Thymus (tissue), 11 donors: ENCODE measurements around the gene IL1RN. TPM values are rescaled to one million over a fixed set of nuclear protein-coding genes. Genes with fewer than 3 reads are reported as not detected.
A peak's percentile ranks its signal among the peaks of the same experiment; 100 is the strongest.

ENCODE experiments used
- DNase-seq, 9 donors: peaks; one replicate each; pipeline ENCODE4 v3.0.0-alpha.2; 2013; ENCODE audit warnings: low spot score in 9 of 9, low read depth in 6 of 9, missing footprints in 1 of 9
- H3K27ac ChIP-seq, 2 donors: one replicate each; pipeline ENCODE4 v1.5.1; 2013; ENCODE audit warnings: control low read depth in 1 of 2, low read depth in 1 of 2, low read length in 1 of 2, mild to moderate bottlenecking in 1 of 2, moderate library complexity in 1 of 2
- H3K27me3 ChIP-seq, 2 donors: one replicate each; pipeline ENCODE4 v1.5.1; 2013; ENCODE audit warnings: low read length in 1 of 2; ENCODE audit not compliant: control insufficient read depth in 2 of 2, insufficient read depth in 1 of 2
- H3K36me3 ChIP-seq, 2 donors: one replicate each; pipeline ENCODE4 v1.5.1; 2013; ENCODE audit warnings: low read length in 1 of 2, mild to moderate bottlenecking in 1 of 2, moderate library complexity in 1 of 2; ENCODE audit not compliant: control insufficient read depth in 2 of 2, insufficient read depth in 2 of 2
- H3K4me1 ChIP-seq, 2 donors: one replicate each; pipeline ENCODE4 v1.5.1; 2013; ENCODE audit warnings: low read length in 2 of 2; ENCODE audit not compliant: control insufficient read depth in 2 of 2, insufficient read depth in 2 of 2
- H3K4me3 ChIP-seq, 2 donors: one replicate each; pipeline ENCODE4 v1.5.1; 2013; ENCODE audit warnings: low read length in 2 of 2, control low read depth in 1 of 2, mild to moderate bottlenecking in 1 of 2
- H3K9me3 ChIP-seq, 2 donors: one replicate each; pipeline ENCODE4 v1.5.1; 2013; ENCODE audit warnings: low read length in 1 of 2, mild to moderate bottlenecking in 1 of 2; ENCODE audit not compliant: control insufficient read depth in 2 of 2, insufficient read depth in 1 of 2
- WGBS: extraction: QIAGEN DNeasy Blood & Tissue Kit; methylation state at CpG from one replicate; pipeline ENCODE4 v1.1.7; 2013; 5-methylcytosine and 5-hydroxymethylcytosine counted together
- polyA plus RNA-seq: library from polyadenylated mRNA; stranded (reverse); fragments of 200-250 nt; gene quantifications from one replicate; pipeline ENCODE4 v1.2.3, GENCODE V29; 2013
- total RNA-seq: library from RNA; stranded (reverse); fragments of 120-200 nt; gene quantifications from one replicate; pipeline ENCODE4 v1.2.4, GENCODE V29; 2013
- donor health status: healthy.

The IL1RN gene
- total and polyA plus RNA-seq, 2 donors = 2.7 to 16.9 TPM

DNA sequence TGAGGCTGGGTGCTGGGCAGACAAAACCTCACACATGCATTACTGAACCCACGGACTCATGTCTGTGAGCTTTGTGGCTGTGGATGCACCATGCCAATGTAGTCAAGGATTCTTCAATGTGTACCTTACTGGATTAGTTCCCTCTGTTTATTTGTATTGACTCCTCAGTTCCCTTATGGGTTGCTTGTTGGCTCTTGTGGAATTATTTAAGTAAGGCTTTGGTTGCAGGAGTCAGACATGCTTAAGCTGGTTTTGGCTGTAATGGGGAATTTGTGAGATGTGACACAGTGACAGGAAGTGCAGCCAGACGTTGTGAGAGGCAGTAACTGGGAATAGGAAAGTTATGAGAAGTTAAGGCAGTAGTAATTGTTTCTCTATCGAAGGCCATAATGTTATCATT lies 13.6 kb upstream of the IL1RN start:
- Histone ChIP-seq H3K36me3 (no peaks in the 10 kb centered on the region), H3K4me3 (no peak overlapping the region), H3K9me3 (peaks cover 0 to 2% of the 10 kb centered on the region in 2 donors), H3K27me3 (no peaks in the 10 kb centered on the region), H3K4me1 (peaks cover 10 to 19% of the 10 kb centered on the region in 2 donors), H3K27ac (no peak overlapping the region)
- 70% methylated on average over 3 of the region's 3 CpGs for WGBS
- no peak for DNase-seq

DNA sequence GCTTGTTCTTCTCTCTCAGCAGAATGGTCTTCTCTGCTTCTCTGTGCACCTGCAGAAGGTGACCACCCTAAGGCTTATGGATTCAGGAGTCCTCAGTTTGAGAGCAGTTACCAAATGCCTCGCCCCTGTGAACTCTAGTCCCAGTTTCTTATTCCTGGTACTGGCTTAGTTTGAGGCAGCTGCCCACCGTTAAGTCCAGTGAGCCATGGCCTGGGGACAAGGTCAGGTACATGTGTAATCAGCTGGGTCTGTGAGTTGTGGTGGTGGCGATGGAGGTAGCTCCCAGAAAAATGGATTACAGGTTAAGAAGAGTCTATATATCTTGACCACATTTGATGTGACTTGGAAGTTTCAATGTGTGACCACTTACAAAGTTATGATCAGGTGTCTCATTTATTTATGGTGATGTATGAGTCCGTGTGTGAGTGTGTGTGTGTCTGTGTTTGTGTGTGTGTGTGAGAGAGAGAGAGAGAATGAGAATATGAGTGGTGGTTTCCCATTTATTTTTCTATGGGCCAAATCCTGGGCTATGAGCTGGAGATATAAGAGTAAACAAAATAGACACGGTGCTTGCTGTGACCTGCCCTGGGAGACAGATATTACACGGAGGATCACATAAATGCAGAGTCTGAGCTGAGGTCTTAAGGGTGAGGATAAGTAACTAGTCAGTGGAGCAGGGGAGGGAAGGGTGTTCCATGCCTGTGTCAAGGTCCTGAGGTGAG lies 13.0 kb upstream of the IL1RN start:
- no peak overlapping the region for H3K4me3 ChIP-seq
- H3K9me3 ChIP-seq = peaks cover 0 to 2% of the 10 kb centered on the region in 2 donors
- peaks cover 10 to 19% of the 10 kb centered on the region in 2 donors for H3K4me1 ChIP-seq
- no peaks in the 10 kb centered on the region for H3K27me3 ChIP-seq
- no peak overlapping the region for H3K27ac ChIP-seq
- no peak for DNase-seq
- no peaks in the 10 kb centered on the region for H3K36me3 ChIP-seq
- WGBS = 96% methylated on average over 6 of the region's 6 CpGs

- peaks cover 0 to 2% of the 10 kb centered on the region in 2 donors for H3K9me3 ChIP-seq
- no peak overlapping the region for H3K4me3 ChIP-seq
- H3K4me1 ChIP-seq = peaks cover 10 to 19% of the 10 kb centered on the region in 2 donors
- DNase-seq = no peak
- no peak overlapping the region for H3K27ac ChIP-seq
- no peaks in the 10 kb centered on the region for H3K27me3 ChIP-seq
- 98% methylated on average over 4 of the region's 4 CpGs for WGBS
- no peaks in the 10 kb centered on the region for H3K36me3 ChIP-seq
Measured at GRCh38 chr2:113114996-113115395, 12.4 kb upstream of the IL1RN start.

GRCh38 chr2:113116100-113116958 lies 11.1 kb upstream of the IL1RN start:
- H3K4me3 ChIP-seq = no peak overlapping the region
- no peaks in the 10 kb centered on the region for H3K27me3 ChIP-seq
- H3K9me3 ChIP-seq = peaks cover 0 to 2% of the 10 kb centered on the region in 2 donors
- no peak overlapping the region for H3K27ac ChIP-seq
- no peaks in the 10 kb centered on the region for H3K36me3 ChIP-seq
- peak in 1 of 9 donors; percentile 32 for DNase-seq
- WGBS = 27% methylated on average over 10 of the region's 10 CpGs
- peaks cover 10 to 19% of the 10 kb centered on the region in 2 donors for H3K4me1 ChIP-seq

DNA sequence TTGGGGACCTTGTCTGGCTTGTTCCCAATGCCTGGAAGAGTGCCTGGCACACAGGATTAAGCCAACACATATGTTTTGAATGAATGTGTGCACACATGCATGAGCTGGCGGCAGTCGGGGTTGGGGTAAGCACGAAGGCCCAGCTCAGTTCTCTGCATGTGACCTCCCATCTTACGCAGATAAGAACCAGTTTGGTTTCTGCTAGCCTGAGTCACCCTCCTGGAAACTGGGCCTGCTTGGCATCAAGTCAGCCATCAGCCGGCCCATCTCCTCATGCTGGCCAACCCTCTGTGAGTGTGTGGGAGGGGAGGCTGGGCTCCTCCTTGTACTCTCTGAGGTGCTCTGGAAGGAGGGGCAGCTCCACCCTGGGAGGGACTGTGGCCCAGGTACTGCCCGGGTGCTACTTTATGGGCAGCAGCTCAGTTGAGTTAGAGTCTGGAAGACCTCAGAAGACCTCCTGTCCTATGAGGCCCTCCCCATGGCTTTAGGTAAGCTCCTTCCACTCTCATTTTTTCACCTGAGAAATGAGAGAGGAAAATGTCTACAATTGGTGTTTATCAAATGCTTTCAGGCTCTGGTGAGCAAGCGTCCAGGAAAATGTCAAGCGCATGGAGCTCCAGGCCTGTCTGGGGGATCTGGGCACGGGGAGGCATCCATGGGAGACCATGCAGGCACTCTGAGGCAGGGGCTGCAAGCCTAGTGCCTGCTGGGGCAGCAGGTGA lies 9.7 kb upstream of the IL1RN start:
- Histone ChIP-seq H3K4me1 (peaks cover 10 to 19% of the 10 kb centered on the region in 2 donors), H3K27ac (no peak overlapping the region), H3K27me3 (no peaks in the 10 kb centered on the region), H3K36me3 (no peaks in the 10 kb centered on the region), H3K4me3 (no peak overlapping the region), H3K9me3 (peaks cover 0 to 2% of the 10 kb centered on the region in 2 donors)
- WGBS = 94% methylated on average over 9 of the region's 9 CpGs
- DNase-seq = no peak

- no peak overlapping the region for H3K4me3 ChIP-seq
- H3K27ac ChIP-seq = no peak overlapping the region
- peaks cover 0 to 2% of the 10 kb centered on the region in 2 donors for H3K9me3 ChIP-seq
- 98% methylated on average over 2 of the region's 2 CpGs for WGBS
- no peaks in the 10 kb centered on the region for H3K27me3 ChIP-seq
- no peaks in the 10 kb centered on the region for H3K36me3 ChIP-seq
- H3K4me1 ChIP-seq = peaks cover 10 to 19% of the 10 kb centered on the region in 2 donors
- DNase-seq = no peak
Measured at GRCh38 chr2:113118263-113118657, 9.1 kb upstream of the IL1RN start.

DNA sequence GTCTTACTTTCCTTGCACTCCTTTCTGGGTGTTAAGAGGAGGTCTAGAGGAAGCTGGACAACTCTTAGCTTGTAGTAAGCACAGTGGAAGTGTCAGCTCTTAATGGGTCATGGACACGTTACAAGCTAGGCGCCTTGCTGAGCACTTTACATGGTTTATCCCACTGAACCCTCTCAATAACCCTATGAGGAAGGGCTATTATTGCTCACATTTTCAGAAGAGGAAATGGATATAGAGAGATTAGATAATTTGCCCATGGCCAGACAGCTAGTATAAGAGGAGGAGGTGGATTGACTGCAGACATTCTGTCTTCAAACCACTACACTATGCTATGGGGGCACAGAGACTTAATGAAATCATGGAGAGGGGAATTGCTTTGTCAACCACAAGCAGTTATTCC lies 8.3 kb upstream of the IL1RN start:
- 98% methylated on average over 2 of the region's 2 CpGs for WGBS
- DNase-seq = no peak
- H3K4me1 ChIP-seq = peaks cover 10 to 19% of the 10 kb centered on the region in 2 donors
- H3K4me3 ChIP-seq = no peak overlapping the region
- no peak overlapping the region for H3K27ac ChIP-seq
- H3K27me3 ChIP-seq = no peaks in the 10 kb centered on the region
- peaks cover 0 to 2% of the 10 kb centered on the region in 2 donors for H3K9me3 ChIP-seq
- H3K36me3 ChIP-seq = no peaks in the 10 kb centered on the region

GRCh38 chr2:113120861-113121260 lies 6.5 kb upstream of the IL1RN start:
- Histone ChIP-seq H3K4me3 (no peak overlapping the region), H3K4me1 (peaks cover 8 to 12% of the 10 kb centered on the region in 2 donors), H3K36me3 (no peaks in the 10 kb centered on the region), H3K27ac (no peak overlapping the region), H3K9me3 (peaks cover 0 to 2% of the 10 kb centered on the region in 2 donors), H3K27me3 (no peaks in the 10 kb centered on the region)
- WGBS = 82% methylated on average over 3 of the region's 3 CpGs
- DNase-seq = no peak
